HG03108 (cell line): ENCODE measurements around the gene THYN1.

Experiments
- ATAC-seq: cut with Tn5 transposase; IDR thresholded peaks from one replicate; pipeline ENCODE4 v1.9.1; 2021; ENCODE audit warnings: moderate library complexity; ENCODE audit not compliant: unreplicated experiment

THYN1 gene

DNA sequence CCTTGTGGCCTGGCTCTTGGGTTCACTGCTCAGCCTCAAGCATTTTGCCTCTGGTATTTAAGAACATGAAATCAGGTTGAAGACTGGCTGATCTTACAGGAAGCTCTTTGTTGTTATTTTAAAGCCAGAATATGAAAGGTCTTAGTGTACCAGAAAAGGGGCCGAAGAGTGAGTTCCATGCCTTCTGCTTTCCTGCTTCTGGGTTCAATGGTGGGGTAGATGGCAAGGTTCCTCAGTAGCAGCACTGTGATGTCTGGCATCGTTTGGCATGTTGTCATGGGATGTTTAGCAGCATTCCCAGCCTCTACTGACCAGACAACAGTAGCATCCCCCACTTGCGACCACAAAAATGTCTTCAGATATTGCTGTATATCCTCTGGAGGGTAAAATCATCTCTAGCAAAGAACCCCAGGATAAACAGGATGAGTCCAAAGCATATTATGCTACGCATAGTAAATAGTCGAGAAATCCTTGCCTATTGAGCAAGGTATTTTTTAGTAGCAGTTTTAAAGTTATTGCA lies 26.3 kb downstream of the THYN1 start:
- no peak for ATAC-seq

DNA sequence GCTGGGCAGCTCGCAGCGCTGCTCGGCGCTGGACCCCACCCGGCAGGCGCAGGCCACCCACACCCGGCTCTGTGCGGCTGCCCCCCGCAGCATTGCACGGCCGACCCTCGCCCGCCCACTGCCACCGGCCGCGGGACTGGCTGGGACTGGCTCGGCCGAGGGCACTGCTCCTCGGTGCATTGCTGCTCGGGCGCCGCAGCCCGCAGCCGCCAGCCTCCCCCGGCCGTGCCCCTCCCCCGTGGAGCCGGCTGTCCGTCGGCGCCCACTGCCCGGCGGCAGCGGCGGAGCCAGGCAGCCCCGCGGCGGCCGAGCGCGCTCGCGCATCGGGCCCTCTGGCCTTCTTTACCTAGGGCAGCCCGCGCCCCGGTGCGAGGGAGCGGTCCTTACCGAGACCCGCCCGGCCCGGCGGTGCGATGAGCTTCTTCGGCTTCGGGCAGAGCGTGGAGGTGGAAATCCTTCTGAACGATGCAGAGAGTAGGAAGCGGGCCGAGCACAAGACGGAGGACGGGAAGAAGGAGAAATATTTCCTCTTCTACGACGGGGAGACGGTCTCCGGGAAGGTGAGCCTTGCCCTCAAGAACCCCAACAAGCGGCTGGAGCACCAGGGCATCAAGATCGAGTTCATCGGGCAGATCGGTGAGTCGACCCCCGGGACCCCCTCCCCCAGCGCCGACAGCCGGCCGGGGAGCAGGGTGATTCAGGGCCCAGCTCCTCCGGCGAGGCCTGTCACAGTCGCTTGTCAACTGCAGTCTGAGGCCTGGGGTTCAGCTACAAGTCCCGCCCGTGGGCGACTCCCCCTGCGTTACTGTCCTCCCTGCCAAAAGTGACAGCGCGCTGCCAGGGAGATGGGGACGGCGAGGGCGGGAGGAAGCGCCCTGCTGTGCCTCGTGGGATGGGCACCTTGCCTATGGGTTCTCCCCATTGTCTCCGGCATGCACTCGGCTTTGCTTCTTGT lies 28.2 kb downstream of the THYN1 start:
- ATAC-seq, result peak; percentile 16

GRCh38 chr11:134223836-134224709 lies 29.1 kb downstream of the THYN1 start, which contains the start of the genes NCAPD3 and VPS26B:
TSS of gene NCAPD3 (minus strand) at chr11:134223967. CDS start at chr11:134223926, 41 bp downstream.
TSS of gene VPS26B (plus strand) at chr11:134224671. CDS start at chr11:134225123, 452 bp downstream.
- ATAC-seq, result peak; percentile 70

DNA sequence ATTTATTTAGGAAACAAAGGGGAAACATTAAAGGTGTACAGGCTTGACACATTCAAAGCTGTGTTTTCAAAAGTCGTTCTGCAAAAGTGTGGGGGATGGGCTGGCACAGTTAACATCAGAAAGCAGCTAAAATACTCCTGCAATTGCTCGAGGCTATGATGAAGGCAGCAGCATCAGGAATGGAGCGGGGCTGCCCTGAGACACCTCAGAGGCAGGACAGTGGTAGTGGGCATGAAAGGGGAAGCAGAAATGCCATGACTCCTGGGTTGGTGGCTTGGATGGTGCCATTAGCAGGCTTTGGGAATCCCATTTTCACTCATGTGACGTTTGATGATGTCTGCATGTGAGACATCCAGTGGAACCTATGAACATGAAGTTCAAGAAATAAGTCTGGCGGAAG lies 30.0 kb downstream of the THYN1 start:
- ATAC-seq, result no peak

GRCh38 chr11:134216816-134217215 lies 36.3 kb downstream of the THYN1 start:
- no peak for ATAC-seq

DNA sequence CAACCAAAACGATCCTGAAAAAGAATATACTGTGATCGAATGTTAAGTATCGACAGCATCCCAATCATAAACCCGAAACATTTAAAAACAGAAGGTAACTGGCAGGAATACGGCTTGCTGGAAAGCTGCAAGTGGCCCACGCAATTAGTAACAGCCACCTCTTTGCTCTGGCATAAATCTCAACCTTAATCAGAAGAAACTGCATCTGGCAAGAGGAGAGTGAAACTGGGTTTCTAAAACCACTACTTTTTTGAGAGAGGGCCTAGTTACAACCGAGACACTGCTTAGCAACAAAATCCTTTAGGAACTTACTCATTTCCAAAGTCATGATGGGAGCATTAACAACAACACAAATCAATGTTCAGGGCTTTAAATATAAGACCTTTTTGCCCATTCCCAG lies 37.3 kb downstream of the THYN1 start:
- no peak for ATAC-seq

DNA sequence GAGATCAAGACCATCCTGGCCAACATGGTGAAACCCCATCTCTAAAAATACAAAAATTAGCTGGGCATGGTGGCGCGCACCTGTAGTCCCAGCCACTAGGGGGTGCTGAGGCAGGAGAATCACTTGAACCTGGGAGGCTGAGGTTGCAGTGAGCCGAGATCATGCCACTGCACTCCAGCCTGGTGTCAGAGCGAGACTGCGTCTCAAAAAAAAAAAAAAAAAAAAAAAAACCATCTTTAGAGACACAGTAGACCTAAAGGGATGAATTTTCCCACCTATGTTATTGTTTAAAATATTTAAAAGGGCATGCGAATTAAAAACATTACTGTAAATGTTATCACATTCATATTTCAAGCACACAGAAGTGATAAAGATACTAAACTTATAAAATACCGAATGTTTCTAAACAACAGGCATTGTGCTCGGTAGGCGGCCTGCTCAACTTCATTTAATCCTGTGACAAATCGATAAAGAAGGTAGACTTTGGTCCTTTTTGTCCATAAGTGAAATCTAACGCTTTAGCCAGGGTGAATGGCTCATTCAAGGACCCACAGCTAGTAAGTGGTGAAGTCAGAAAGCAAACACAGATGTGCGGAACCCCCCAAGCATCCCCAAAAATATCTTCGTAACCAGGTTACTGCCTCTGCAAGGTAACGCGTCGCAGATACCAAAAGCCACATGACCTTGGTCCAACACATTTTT lies 45.5 kb downstream of the THYN1 start:
- ATAC-seq, result no peak

DNA sequence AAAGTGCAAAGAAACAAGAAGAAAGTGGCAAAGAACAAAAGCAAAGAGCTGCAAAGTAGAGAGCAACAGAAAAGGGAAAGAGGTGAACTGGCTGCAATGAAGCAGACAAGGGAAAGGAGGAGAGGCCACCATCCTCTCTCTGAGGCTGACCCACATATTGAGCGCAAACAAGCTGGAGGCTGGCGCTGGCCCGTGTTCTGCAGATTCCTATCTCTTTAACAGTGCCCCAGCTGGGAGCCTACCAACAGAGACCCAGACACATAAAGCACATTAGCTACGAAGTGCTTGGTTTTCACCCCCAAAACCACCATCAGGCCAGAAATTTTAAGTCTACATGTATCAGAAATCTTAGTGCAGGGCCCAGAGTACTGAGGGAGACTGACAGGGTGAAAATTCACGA lies 47.0 kb downstream of the THYN1 start:
- no peak for ATAC-seq

DNA sequence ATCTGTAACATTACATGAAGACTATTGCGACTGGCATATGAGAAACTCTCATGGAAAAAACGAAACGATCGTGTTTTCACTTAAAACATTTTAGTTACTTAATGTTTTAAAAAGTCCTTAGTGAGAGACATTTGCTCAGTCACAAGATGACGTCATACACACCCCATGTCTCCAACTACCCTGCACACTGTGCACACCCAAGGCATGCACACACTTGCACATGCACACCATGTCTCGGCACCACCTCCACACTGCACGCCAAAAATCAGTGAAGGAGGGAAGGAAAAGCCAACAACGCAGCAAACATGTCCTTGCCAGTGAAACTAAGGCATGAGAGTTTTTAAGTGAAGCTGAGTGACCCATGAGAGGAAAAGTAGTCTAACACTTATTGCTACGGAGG lies 47.4 kb downstream of the THYN1 start:
- no peak for ATAC-seq

GRCh38 chr11:134202661-134203060 lies 50.5 kb downstream of the THYN1 start:
- ATAC-seq, result no peak

DNA sequence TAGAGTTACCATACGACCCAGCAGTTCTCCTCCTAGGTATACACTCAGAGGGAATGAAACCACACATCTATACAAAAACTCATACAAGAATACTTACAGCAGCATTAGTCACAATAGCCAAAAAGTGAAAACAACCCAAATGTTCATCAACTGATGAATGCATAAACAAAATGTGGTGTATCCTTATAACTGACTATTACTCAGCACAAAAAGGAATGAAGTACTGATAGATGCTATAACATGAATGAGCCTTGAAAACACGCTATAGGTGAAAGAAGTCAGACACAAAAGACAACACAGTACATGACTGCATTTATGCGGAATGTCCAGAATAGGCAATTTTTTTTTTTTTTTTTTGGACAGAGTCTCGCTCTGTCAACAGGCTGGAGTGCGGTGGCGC lies 52.5 kb downstream of the THYN1 start:
- no peak for ATAC-seq

- no peak for ATAC-seq
These were observed 53.6 kb downstream of the THYN1 start for GRCh38 chr11:134199531-134199930.
